ENCODE measurements around the gene PLA2G2C.

PLA2G2C gene

DNA sequence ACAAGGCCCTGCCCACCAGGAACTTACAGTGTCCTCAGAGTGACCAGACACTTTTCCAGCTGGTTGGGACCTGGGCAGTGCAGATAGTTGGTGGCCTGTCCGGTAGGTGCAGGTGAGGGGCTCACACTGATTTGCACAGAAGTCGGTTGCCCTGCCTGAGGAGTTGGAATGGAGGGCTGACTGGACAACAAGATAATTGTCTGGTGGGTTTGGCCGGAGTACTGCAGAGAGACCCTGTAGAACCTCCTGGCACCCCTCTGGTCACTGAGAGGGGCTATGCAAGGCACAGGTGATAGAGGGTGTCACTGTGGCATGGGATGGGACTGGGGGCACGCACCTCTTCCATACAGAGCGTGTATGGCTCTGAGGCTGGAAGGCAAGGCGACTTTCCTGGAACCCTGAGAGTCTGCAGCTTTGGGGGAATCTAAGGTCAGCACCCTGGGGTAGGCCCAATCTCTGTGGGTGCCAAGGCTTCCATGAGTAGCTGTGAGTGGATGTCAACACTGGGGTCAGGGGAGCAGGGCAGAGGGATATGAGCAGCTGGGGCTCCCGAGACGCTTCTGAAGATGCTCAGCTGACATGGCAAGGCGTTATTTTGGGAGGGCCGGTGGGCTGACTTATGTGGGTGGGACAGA lies 59.4 kb downstream of the PLA2G2C start:
- no peak for DNase-seq

- DNase-seq = peak in 1 of 2 donors; percentile 45
Observed at GRCh38 chr1:20126041-20126805, 60.1 kb downstream of the PLA2G2C start.

DNA sequence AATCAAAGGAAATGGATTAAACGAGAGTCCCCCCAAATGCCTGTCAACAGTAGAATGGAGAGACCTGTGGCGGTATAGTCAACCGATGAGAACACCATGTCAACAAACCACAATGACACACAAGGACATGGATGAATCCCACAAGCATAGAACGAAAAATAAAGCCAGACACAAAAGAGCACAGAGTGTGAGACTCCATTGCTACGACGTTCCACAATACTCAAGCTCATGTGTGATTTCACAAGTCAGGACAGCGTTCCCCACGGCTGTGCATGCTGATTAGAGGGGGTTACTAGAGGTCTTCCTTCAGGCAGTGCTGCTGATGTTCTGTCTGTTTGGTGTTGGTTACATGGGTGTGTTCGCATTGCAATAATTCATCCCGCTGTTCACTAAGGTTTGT lies 61.2 kb downstream of the PLA2G2C start:
- DNase-seq = no peak

- DNase-seq = no peak
Observed at GRCh38 chr1:20124456-20125057, 61.8 kb downstream of the PLA2G2C start.

- no peak for DNase-seq
Observed at GRCh38 chr1:20123722-20124455, 62.4 kb downstream of the PLA2G2C start.

DNA sequence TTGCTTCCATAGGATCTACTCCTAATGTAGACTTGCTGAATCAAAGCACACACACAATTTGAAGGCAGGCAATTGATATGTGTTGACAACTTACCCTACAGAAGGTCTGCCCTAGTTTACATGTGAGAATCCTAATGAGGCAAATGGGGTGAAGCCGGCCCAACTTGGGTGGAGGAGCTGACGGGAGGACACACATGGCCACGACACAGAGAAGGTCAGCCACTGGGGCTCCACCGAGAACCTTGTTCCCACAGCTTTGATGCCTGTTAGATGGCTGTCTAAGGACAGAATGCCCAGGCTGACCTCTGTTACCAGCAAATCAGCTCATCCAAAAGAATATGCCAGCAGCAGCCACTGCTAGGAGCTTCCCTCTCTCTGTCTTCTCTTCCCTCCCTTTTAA lies 65.5 kb downstream of the PLA2G2C start:
- no peak for DNase-seq

- no peak for DNase-seq
Observed at GRCh38 chr1:20119347-20119746, 67.0 kb downstream of the PLA2G2C start, which contains the start of gene PLA2G2D. Gene PLA2G2D (minus strand): TSS chr1:20119536. CDS start chr1:20119498, 38 bp downstream.

- DNase-seq = no peak
Observed at GRCh38 chr1:20117236-20117635, 69.1 kb downstream of the PLA2G2C start.

GRCh38 chr1:20115916-20116315 lies 70.4 kb downstream of the PLA2G2C start:
- DNase-seq = no peak

DNA sequence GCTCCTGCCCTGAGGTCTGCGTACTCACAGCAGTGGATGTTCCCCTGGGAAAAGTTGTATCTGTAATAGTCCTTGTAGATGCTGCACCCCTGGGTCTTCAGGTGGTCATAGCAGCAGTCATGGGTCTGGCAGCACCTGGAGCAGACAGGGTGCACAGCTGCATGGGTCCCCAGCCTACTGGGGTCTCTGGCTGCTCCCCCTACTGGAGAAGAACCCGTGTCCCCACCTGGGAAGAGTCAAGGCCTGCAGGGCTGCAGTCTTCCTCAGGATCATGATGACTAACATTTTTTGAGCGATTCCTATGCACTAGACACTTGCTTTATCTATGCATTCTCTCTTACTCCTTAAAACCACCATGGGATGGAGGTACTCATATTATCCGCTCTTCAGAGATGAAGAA lies 70.8 kb downstream of the PLA2G2C start:
- no peak for DNase-seq

DNA sequence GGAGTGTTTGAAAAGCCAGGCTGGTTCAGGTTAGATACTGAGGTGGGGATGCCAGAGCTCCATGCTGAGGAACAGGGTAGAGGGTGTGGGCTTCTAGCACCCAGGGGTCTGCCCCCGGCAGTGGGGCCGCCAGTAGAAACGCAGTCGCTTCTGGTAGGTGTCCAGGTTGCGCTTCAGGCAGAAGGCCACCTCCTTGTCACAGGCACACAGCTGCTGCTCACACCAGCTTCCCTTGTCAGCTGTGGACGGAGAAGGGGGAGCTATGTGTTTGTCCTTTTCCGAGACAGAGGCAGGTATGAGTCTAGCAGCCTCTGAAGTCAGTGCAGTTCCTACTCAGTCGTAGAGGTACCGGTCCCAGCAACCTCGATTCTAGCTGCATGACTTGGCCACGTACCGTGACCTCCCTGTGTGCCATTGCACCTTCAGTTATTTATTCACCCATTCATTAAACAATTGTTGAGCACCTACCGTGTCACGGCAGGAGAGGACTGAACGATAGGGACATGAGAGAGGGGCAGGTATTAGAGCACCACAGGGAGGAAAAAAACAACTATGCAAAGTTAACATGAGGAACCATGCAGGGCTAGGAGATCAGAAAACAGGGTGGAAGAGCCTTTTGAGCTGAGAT lies 72.2 kb downstream of the PLA2G2C start:
- DNase-seq = no peak

Data from inflammatory macrophage (primary cell).